Keratinocyte (primary cell): Measurements from ENCODE around the gene OMP. TPM values are rescaled to one million over a fixed set of nuclear protein-coding genes. Genes with fewer than 3 reads are reported as not detected.

Experiments used
- DNase-seq: peaks from one replicate; pipeline ENCODE4 v3.0.0-alpha.2; 2011; ENCODE audit warnings: low read depth, missing footprints, low spot score
- FAIRE-seq: peaks from 2 replicates; lab custom pipeline; 2011; peaks lifted over from hg19 to GRCh38; lab: Jason Lieb, UNC
- H2AFZ ChIP-seq: 2 replicates; pipeline ENCODE4 v1.6.0; 2012; ENCODE audit warnings: low read length, control low read depth, inconsistent platforms; ENCODE audit not compliant: control insufficient read depth
- H3K27ac ChIP-seq: 2 replicates; pipeline ENCODE4 v1.5.1; 2011; ENCODE audit warnings: low read length; ENCODE audit not compliant: control insufficient read depth, insufficient read depth
- H3K27me3 ChIP-seq: 3 replicates; pipeline ENCODE4 v1.6.0; 2011; ENCODE audit warnings: low read length; ENCODE audit not compliant: control insufficient read depth, insufficient read depth; ENCODE audit errors: extremely low read depth
- H3K36me3 ChIP-seq, 2 experiments: 2 replicates in 1 of 2; 3 replicates in 1 of 2; pipeline ENCODE4 v1.5.1; 2011; ENCODE audit warnings: low read length in 2 of 2, mild to moderate bottlenecking in 1 of 2; ENCODE audit not compliant: control insufficient read depth in 2 of 2, insufficient read depth in 2 of 2; ENCODE audit errors: extremely low read depth in 1 of 2
- H3K4me1 ChIP-seq: 3 replicates; pipeline ENCODE4 v1.5.1; 2011; ENCODE audit warnings: low read length; ENCODE audit not compliant: control insufficient read depth, insufficient read depth; ENCODE audit errors: extremely low read depth
- H3K4me2 ChIP-seq: 3 replicates; pipeline ENCODE4 v1.6.0; 2011; ENCODE audit warnings: low read depth, low read length; ENCODE audit not compliant: control insufficient read depth, insufficient read depth; ENCODE audit errors: extremely low read depth
- H3K4me3 ChIP-seq, 3 experiments: fragments of 200-600 bp in 1 of 3; sonication (generic) in 1 of 3; 2 replicates in 2 of 3; 3 replicates in 1 of 3; pipeline ENCODE4 v1.5.1; 2011 to 2016; ENCODE audit warnings: low read length in 3 of 3, mild to moderate bottlenecking in 3 of 3, control low read depth in 2 of 3, inconsistent platforms in 1 of 3, low read depth in 1 of 3, mixed read lengths in 1 of 3, mixed run types in 1 of 3, moderate library complexity in 1 of 3; ENCODE audit not compliant: control insufficient read depth in 2 of 3, insufficient read depth in 2 of 3; ENCODE audit errors: extremely low read depth in 1 of 3
- H3K79me2 ChIP-seq: 2 replicates; pipeline ENCODE4 v1.6.0; 2012; ENCODE audit warnings: low read length; ENCODE audit not compliant: control insufficient read depth, insufficient read depth
- H3K9ac ChIP-seq: 3 replicates; pipeline ENCODE4 v1.6.0; 2011; ENCODE audit warnings: low read length; ENCODE audit not compliant: control insufficient read depth, insufficient read depth; ENCODE audit errors: extremely low read depth
- H3K9me1 ChIP-seq: 3 replicates; pipeline ENCODE4 v1.6.0; 2011; ENCODE audit warnings: low read length; ENCODE audit not compliant: control insufficient read depth, insufficient read depth; ENCODE audit errors: extremely low read depth
- H3K9me3 ChIP-seq: 2 replicates; pipeline ENCODE4 v1.5.1; 2012; ENCODE audit warnings: low read depth, low read length; ENCODE audit not compliant: control insufficient read depth
- H4K20me1 ChIP-seq: 3 replicates; pipeline ENCODE4 v1.6.0; 2011; ENCODE audit warnings: low read length; ENCODE audit not compliant: control insufficient read depth, insufficient read depth; ENCODE audit errors: extremely low read depth
- EZH2 ChIP-seq: IDR thresholded peaks from one replicate; pipeline ENCODE4 v1.6.1; 2012; ENCODE audit warnings: inconsistent platforms, mild to moderate bottlenecking, low read length, moderate library complexity
- dilution Hi-C: fragments of 300-500 bp; cut with MboI; formaldehyde crosslinking; loops from one replicate; pipeline ENCODE4 v1.7.0; 2020; ENCODE audit warnings: low sequenced_read_pairs; ENCODE audit not compliant: extremely low pct_ligation_motif_present
- polyA plus RNA-seq, 5 experiments: library from polyadenylated mRNA; depleted of rRNA in 3 of 5; stranded (reverse) in 3 of 5; stranded (forward) in 1 of 5; unstranded in 1 of 5; fragments of >200 nt; gene quantifications; 1 replicate in 1 of 5; 2 replicates in 3 of 5; 3 replicates in 1 of 5; pipeline versions ENCODE4 v1.2.1 to v1.2.3, GENCODE V29; 2011 to 2012; ENCODE audit warnings: missing spikeins in 2 of 5, low read depth in 1 of 5, low replicate concordance in 1 of 5
- TF ChIP-seq, protein P1 (sequence below), 3 experiments: IDR thresholded peaks in 1 of 3; conservative IDR thresholded peaks in 1 of 3; optimal IDR thresholded peaks in 1 of 3; 2 replicates in 2 of 3; 3 replicates in 1 of 3; pipeline versions ENCODE3 to v1.5.1; 2011; ENCODE audit warnings: low read length in 3 of 3, mild to moderate bottlenecking in 3 of 3, moderate library complexity in 2 of 3, control low read depth in 1 of 3, inconsistent platforms in 1 of 3; ENCODE audit not compliant: insufficient read depth in 2 of 3; ENCODE audit errors: extremely low read depth in 1 of 3

Gene OMP
- polyA plus RNA-seq, 1 donor (not counting 4 experiments of a cell fraction or from before 2014, with no cell fraction given): not detected

DNA sequence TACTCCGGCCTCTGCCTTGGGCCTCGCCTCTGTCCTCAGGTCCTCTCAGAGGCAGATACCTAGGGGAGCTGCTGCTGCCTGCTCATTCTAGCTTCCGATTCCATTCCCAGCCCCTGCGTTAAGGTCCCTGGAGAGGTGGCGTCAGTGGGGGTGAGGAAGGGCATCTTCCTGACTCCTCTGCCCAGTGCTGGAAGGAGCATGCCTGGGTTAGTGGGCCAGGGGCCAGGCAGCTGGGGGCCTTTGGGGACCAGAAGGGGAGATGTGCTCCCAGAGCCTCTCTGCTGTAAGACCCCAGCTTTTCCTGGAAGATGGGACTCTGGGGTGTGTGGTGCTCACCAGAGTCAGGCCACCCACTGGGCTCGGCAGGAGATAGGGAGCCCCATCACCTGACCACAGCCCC is 21.8 kb downstream of the OMP start:
- dilution Hi-C loops: no loop called here
- H3K79me2 ChIP-seq: no peaks in the 10 kb centered on the region
- H3K9ac ChIP-seq: no peak overlapping the region
- FAIRE-seq: no peak
- H3K36me3 ChIP-seq: no peaks in the 10 kb centered on the region
- no peak overlapping the region for H3K4me3 ChIP-seq
- DNase-seq: no peak
- H3K27ac ChIP-seq: no peak overlapping the region
- H3K9me1 ChIP-seq: no peaks in the 10 kb centered on the region
- H3K4me1 ChIP-seq: peaks cover 5% of the 10 kb centered on the region
- no peaks in the 10 kb centered on the region for H3K9me3 ChIP-seq
- no peaks in the 10 kb centered on the region for H4K20me1 ChIP-seq
- no peak overlapping the region for H3K4me2 ChIP-seq
- no peaks in the 10 kb centered on the region for H3K27me3 ChIP-seq
- TF ChIP-seq EZH2: no peak
- TF ChIP-seq, protein P1, sequence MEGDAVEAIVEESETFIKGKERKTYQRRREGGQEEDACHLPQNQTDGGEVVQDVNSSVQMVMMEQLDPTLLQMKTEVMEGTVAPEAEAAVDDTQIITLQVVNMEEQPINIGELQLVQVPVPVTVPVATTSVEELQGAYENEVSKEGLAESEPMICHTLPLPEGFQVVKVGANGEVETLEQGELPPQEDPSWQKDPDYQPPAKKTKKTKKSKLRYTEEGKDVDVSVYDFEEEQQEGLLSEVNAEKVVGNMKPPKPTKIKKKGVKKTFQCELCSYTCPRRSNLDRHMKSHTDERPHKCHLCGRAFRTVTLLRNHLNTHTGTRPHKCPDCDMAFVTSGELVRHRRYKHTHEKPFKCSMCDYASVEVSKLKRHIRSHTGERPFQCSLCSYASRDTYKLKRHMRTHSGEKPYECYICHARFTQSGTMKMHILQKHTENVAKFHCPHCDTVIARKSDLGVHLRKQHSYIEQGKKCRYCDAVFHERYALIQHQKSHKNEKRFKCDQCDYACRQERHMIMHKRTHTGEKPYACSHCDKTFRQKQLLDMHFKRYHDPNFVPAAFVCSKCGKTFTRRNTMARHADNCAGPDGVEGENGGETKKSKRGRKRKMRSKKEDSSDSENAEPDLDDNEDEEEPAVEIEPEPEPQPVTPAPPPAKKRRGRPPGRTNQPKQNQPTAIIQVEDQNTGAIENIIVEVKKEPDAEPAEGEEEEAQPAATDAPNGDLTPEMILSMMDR (optimal IDR thresholded peaks at IDR 0.05 in 1 of 3, IDR thresholded peaks at IDR 0.05 in 1 of 3, conservative IDR thresholded peaks at IDR 0.05 in 1 of 3; ENCODE audit: extremely low read depth in 1 of 3, insufficient read depth in 2 of 3, low read length in 3 of 3): no peak
- no peak overlapping the region for H2AFZ ChIP-seq

DNA sequence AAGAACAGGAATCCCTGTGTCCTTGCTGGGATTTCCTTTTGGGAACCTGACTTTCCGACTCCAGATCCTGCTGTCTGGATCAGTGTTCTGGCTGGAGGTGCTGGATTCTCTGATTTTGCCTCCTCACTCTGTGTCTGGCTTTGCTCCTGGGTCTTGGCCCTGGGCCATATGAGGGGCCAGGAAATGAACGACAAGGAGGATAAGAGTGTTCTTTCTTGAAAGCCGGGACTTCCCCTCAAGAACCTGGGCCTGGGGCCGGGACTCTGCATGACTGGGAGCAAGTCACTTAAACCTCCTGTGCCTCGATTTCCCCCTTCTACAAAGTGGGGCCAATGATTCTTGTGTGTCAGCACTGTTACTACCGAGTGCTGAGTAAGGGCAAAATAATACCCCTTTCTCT is 22.6 kb downstream of the OMP start:
- H3K9ac ChIP-seq: no peak overlapping the region
- no peaks in the 10 kb centered on the region for H3K9me1 ChIP-seq
- no peaks in the 10 kb centered on the region for H3K79me2 ChIP-seq
- DNase-seq (no peak), FAIRE-seq (no peak)
- H2AFZ ChIP-seq: no peak overlapping the region
- no peaks in the 10 kb centered on the region for H3K27me3 ChIP-seq
- no peak overlapping the region for H3K4me3 ChIP-seq
- H3K27ac ChIP-seq: no peak overlapping the region
- H3K9me3 ChIP-seq: no peaks in the 10 kb centered on the region
- no peak for TF ChIP-seq EZH2
- TF ChIP-seq, protein P1 (optimal IDR thresholded peaks at IDR 0.05 in 1 of 3, IDR thresholded peaks at IDR 0.05 in 1 of 3, conservative IDR thresholded peaks at IDR 0.05 in 1 of 3; ENCODE audit: extremely low read depth in 1 of 3, insufficient read depth in 2 of 3, low read length in 3 of 3): no peak
- H3K4me2 ChIP-seq: no peak overlapping the region
- H3K36me3 ChIP-seq: no peaks in the 10 kb centered on the region
- peaks cover 5% of the 10 kb centered on the region for H3K4me1 ChIP-seq
- no peaks in the 10 kb centered on the region for H4K20me1 ChIP-seq
- dilution Hi-C loops: no loop called here
